Renal pelvis (tissue), 4 donors: ENCODE measurements around the gene DDX43. TPM values are rescaled to one million over a fixed set of nuclear protein-coding genes. Genes with fewer than 3 reads are reported as not detected.
A peak's percentile ranks its signal among the peaks of the same experiment; 100 is the strongest.
"Not testable (repeated sequence)": the region's sequence is repeated elsewhere in the genome, so short reads cannot be mapped to it uniquely, and the experiment has no call there.

ENCODE experiments used
- DNase-seq: peaks from one replicate; pipeline ENCODE4 v3.0.0-alpha.2; 2013
- polyA plus RNA-seq, 3 donors: library from polyadenylated mRNA; unstranded; fragments of 120-200 nt; gene quantifications; one replicate each; pipeline ENCODE4 v1.2.1, GENCODE V29; 2013; ENCODE audit not compliant: insufficient read length in 3 of 3

DDX43 gene
- polyA plus RNA-seq, 3 donors: 0.21 to 0.92 (median 0.67) TPM

- DNase-seq: no peak
These were observed 6.2 kb upstream of the DDX43 start for GRCh38 chr6:73388433-73388799.

GRCh38 chr6:73388800-73389512, 5.7 kb upstream of the DDX43 start:
- peak; percentile 50 for DNase-seq

- no peak for DNase-seq
These were observed 4.8 kb upstream of the DDX43 start for GRCh38 chr6:73389854-73390253.

- DNase-seq: no peak
These were observed 3.0 kb upstream of the DDX43 start for GRCh38 chr6:73391675-73392074.

GRCh38 chr6:73392188-73392587, 2.4 kb upstream of the DDX43 start:
- DNase-seq: not testable (repeated sequence)

GRCh38 chr6:73393278-73393677, 1.4 kb upstream of the DDX43 start:
- no peak for DNase-seq

GRCh38 chr6:73395875-73396274, 1.2 kb downstream of the DDX43 start:
- DNase-seq: no peak

- DNase-seq: no peak
These were observed 6.0 kb downstream of the DDX43 start for GRCh38 chr6:73400656-73401055.

- no peak for DNase-seq
These were observed 14.8 kb downstream of the DDX43 start for GRCh38 chr6:73409395-73409794.

- no peak for DNase-seq
These were observed 18.5 kb downstream of the DDX43 start for GRCh38 chr6:73413102-73413501.

GRCh38 chr6:73418081-73418741, 23.6 kb downstream of the DDX43 start:
- no peak for DNase-seq

GRCh38 chr6:73421534-73421933, 26.9 kb downstream of the DDX43 start:
- no peak for DNase-seq

GRCh38 chr6:73435236-73435635, 40.6 kb downstream of the DDX43 start:
- DNase-seq: no peak

GRCh38 chr6:73443555-73443954, 48.9 kb downstream of the DDX43 start:
- no peak for DNase-seq

- DNase-seq: peak; percentile 34
These were observed 56.8 kb downstream of the DDX43 start for GRCh38 chr6:73451223-73452106.

GRCh38 chr6:73452107-73452461, 57.5 kb downstream of the DDX43 start, which contains the start of gene CGAS:
CGAS (minus strand) TSS chr6:73452297; CDS start chr6:73452181, 116 bp downstream.
- DNase-seq: peak; percentile 44

GRCh38 chr6:73455865-73456629, 61.4 kb downstream of the DDX43 start:
- DNase-seq: no peak

GRCh38 chr6:73459474-73459873, 64.8 kb downstream of the DDX43 start:
- DNase-seq: not testable (repeated sequence)

GRCh38 chr6:73460056-73460455, 65.4 kb downstream of the DDX43 start:
- DNase-seq: no peak

- DNase-seq: peak; percentile 91
These were observed 67.1 kb downstream of the DDX43 start, which contains the start of gene MTO1 for GRCh38 chr6:73461537-73462350. MTO1 (plus strand) TSS chr6:73461737; CDS start chr6:73461855, 118 bp downstream.
